Fibroblast of the aortic adventitia (primary cell): Measurements from ENCODE around the gene C21orf91. TPM values are rescaled to one million over a fixed set of nuclear protein-coding genes. Genes with fewer than 3 reads are reported as not detected.
A peak's percentile ranks its signal among the peaks of the same experiment; 100 is the strongest.

Source experiments
- DNase-seq: peaks from one replicate; pipeline ENCODE4 v3.0.0-alpha.2; 2010; ENCODE audit warnings: low read depth
- H3K4me3 ChIP-seq: 2 replicates; pipeline ENCODE4 v1.5.1; 2011; ENCODE audit warnings: low read depth, mild to moderate bottlenecking, control low read depth, low read length, moderate library complexity
- CTCF ChIP-seq: IDR thresholded peaks from 2 replicates; pipeline ENCODE4 v1.5.1; 2011; ENCODE audit warnings: mild to moderate bottlenecking, low read length, control low read depth, inconsistent platforms; ENCODE audit not compliant: insufficient read depth
- total RNA-seq: library from RNA; depleted of rRNA; stranded (reverse); fragments of >200 nt; gene quantifications from 2 replicates; pipeline ENCODE4 v1.2.3, GENCODE V29; 2012; ENCODE audit warnings: low replicate concordance

Gene C21orf91
- total RNA-seq, 1 donor, result 13.1 TPM

- H3K4me3 ChIP-seq, result no peak overlapping the region
- TF ChIP-seq CTCF, result no peak
- DNase-seq, result no peak
Observed at GRCh38 chr21:17799414-17800164, 19.6 kb downstream of the C21orf91 start.

GRCh38 chr21:17798796-17799195 lies 20.4 kb downstream of the C21orf91 start:
- peak; percentile 11 for DNase-seq
- no peak for TF ChIP-seq CTCF
- no peak overlapping the region for H3K4me3 ChIP-seq

- DNase-seq, result no peak
- TF ChIP-seq CTCF, result no peak
- H3K4me3 ChIP-seq, result no peak overlapping the region
Observed at GRCh38 chr21:17797967-17798366, 21.2 kb downstream of the C21orf91 start.

- TF ChIP-seq CTCF, result no peak
- H3K4me3 ChIP-seq, result no peak overlapping the region
- DNase-seq, result no peak
Observed at GRCh38 chr21:17796503-17796902, 22.7 kb downstream of the C21orf91 start.

- no peak overlapping the region for H3K4me3 ChIP-seq
- no peak for TF ChIP-seq CTCF
- DNase-seq, result no peak
Observed at GRCh38 chr21:17796037-17796403, 23.1 kb downstream of the C21orf91 start.

GRCh38 chr21:17795146-17796036 lies 23.8 kb downstream of the C21orf91 start:
- no peak for TF ChIP-seq CTCF
- no peak for DNase-seq
- H3K4me3 ChIP-seq, result no peak overlapping the region
